GM10847 (cell line): ENCODE results near the gene MCTP2.

ENCODE experiments used
- POLR2A ChIP-seq: IDR thresholded peaks from 2 replicates; pipeline ENCODE4 v1.6.1; 2011; ENCODE audit not compliant: insufficient read length; ENCODE audit errors: extremely low read depth

MCTP2 gene

DNA sequence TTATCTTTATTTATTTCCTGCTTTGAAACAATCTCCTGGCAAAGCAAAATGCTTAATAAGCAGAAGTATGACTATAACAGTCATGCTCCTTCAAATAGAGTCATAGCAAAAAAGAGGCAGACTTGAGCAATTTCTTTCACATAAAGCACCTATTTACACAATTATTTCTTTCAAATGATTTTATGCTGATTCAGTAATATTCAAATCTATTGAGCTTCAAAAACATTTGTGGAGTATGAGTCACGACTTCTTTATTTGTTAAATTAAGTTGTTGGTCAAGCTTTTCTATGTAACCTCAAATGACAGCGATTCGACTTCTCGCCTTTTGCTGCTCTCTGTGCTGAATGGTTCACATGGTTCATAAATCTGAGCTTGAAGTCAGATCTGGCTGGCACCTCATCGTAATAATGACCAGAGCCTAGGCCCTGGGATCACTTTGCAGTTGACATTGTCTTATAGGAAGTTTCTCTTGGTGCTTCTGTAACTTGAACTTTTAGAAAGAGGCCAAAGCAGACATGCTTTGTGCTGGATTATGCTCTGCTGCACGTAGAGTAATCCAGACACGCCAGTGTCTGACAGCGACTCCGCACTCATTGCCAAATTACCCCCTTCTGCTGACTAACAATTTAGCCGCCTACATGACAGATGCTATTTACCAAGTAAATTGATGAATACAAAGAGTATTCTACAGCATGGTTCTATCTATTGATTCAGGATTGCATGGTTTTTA is 139.0 kb downstream of the MCTP2 start:
- TF ChIP-seq POLR2A, result no peak

DNA sequence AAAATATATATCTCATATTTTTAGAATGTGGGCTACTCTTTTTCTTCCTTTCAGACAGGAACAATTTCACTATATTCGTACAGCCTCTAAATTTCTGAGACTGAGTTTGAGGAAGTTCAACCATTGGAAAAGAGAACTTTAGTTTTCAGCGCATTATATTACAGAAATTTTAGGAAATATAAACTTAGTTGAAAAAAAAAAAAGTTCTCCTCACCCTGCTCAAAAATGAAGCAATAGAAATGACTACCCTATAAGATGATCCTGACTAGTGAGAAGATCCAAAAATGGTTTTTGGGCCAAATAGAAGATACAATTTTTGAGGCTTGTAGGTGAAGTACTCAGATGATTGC is 139.6 kb downstream of the MCTP2 start:
- no peak for TF ChIP-seq POLR2A

DNA sequence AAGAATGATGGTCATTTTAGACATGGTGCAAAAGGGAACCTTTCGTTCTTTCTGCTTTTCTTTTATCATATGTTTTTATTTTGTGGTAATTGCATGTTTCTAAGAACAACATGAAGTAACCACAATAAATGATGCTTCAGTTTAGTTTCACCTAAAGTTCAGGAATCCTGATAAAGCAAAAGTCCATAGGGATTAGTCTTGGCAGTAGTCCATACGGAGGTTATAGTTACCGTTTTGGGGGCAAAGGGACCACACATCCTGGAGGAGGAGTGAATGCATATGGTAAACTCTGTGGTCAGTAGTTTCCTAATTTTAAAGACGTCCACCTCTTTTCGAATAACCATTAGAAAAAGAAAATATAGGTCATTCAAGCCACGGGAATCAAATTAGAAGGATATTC is 141.5 kb downstream of the MCTP2 start:
- no peak for TF ChIP-seq POLR2A

DNA sequence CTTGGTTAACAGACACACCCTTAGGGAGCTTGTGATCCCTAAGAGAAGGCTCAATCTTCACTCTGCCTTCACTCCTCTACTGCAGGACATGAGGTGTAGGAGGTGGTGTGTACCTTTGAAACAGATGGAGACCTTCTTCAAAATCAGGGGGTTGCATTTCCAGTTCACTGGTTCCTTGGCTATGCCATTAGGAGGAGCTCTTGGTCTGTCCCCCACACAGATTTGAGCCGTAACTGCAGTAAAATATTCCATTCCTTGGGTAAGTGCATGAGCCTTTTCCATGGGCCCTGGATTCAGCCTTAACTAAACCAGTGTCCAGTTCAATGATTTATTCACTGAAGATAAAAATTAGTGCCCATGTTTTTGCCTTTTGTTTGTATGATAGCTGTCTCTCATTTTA is 144.6 kb downstream of the MCTP2 start:
- TF ChIP-seq POLR2A, result no peak

DNA sequence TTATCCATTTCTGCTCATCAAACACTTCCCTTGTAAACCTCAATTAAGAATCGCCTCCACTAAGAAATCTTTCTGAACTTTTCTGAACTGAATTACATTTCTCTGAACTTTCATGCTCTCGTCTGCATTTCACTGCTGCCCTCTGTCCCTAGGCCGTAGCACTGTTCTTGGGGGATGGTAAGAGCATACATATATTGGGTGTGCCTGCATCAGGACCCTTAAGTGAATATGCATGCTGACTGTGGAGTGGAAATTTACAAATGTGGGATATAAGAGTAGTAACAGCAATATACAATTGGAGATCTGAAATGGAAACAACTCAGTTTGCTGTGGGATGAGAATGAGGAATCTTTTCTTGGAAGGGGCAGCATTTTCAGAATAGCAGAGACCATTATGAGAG is 148.6 kb downstream of the MCTP2 start:
- no peak for TF ChIP-seq POLR2A

DNA sequence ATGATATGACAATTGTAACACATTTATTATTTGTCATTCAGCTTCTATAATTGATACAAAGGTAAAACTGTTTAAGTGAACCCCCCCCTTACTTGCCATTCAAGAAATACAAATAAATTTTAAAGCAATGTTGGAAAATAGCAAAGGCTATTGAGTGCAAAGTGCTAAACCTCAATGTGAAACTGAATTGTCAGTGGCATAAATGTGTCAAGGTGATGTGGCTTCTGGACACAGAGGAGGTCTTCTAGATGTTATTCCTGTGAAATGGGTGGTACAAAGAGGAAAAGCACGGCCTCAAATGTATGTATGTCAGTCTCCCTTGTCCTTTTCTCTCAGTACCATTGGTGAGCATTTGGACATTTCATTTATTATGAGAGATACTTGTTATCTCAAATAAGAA is 149.4 kb downstream of the MCTP2 start:
- no peak for TF ChIP-seq POLR2A

DNA sequence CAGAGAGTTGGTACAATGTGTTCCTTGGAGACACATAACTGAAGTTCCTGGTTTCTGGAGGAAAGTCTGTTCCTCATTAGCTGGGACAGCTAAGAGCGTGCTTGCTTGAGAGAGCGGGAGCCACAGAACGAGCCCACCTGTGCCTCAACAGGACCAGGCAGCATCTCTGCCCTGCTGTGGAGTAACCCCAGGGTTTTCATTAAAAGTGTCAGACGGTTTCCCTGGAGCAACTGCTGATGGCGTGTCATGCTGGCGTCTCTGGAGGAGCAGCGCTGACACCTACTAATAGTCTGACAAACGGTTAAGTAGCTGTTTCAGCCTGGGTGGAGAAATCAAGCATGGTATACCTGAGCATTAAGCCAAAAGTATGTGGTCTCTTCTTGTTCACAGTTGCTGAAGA is 150.0 kb downstream of the MCTP2 start:
- TF ChIP-seq POLR2A, result no peak

DNA sequence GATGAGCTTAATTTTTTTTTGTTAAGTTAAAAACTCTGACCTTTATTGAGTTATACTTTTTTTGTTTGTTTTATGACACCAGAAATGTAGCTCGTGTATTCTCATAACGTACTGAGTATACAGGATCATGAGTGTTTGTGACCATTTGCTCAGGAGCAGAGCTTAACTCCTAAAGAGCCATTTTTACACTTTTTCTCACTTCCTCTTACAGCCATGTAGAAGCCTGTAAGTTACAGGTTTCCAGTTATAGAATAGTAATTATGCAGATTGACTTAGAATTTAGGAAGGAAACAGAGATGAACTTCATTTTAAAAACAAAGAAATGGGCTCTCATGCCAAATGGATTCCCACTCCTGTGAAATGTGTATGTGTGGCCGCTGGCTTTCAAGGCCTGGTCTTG is 151.7 kb downstream of the MCTP2 start:
- no peak for TF ChIP-seq POLR2A

DNA sequence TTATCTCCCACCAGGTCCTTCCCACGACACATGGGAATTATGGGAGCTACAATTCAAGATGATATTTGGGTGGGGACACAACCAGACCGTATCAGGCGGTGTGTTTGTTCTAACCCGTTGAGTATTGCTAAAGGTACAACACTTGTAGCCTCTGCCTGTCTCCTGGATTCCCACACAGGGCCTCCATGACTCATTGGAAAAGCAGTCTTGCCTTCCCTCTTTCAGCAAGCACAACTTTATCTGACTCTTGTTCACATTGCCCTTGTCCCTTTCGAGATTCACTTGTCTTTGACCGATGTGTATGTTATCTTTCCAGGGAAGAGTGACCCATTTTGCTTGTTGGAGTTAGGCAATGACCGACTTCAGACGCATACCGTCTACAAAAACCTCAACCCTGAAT is 152.3 kb downstream of the MCTP2 start:
- TF ChIP-seq POLR2A, result no peak

DNA sequence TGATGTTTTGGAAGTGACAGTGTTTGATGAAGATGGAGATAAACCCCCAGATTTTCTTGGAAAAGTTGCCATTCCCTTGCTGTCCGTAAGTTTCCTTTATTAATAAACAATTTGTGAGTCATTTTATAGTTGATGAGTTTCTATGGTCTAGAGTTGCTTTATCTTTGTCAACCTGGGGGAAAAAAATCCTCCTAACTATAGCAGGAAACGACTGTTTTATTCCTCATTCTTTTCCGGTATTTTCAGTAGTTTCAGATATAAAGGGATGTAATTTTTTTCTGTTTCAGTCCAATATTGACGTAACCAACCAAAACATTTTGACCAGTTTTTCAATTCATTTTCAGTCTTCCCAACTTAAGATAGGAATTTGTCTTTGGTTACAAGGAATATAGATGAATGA is 154.1 kb downstream of the MCTP2 start:
- no peak for TF ChIP-seq POLR2A

DNA sequence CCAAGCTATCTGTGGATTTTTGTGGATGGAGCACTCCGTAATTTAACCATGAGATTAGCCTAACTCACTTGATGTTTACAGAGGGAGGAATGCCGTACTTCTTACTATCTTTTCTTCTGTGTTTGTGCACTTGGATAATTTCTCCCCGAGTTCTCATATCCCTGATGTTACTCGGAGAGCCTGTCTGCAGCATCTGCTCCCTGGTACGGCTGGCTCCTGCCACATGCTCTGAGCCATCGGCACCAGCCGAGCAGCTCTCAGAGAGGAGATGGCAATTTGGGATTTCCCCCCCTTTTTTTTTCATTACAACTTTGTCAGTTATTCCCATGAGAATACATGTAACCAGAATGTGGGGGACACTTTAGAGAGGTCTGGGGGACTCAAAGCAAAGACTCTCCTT is 155.0 kb downstream of the MCTP2 start:
- no peak for TF ChIP-seq POLR2A

DNA sequence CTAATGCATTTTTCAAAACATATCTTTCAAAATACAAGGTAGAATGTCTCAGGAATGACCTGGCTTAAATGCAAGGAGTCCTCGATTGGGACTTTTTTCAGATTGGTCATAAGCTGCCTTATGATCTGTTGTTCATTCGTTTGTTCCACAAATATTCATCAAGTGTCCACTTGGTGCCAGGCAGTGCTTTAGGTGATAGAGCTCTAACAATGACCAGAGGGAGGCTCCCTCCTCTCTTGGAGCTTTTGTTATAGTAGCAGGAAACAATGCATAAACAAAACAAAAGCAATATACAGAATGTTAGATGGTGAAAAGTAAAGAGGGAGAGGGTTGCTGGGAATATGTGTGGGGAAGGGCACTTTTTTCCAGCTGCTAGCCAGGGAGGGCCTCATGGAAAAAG is 156.1 kb downstream of the MCTP2 start:
- TF ChIP-seq POLR2A, result no peak

DNA sequence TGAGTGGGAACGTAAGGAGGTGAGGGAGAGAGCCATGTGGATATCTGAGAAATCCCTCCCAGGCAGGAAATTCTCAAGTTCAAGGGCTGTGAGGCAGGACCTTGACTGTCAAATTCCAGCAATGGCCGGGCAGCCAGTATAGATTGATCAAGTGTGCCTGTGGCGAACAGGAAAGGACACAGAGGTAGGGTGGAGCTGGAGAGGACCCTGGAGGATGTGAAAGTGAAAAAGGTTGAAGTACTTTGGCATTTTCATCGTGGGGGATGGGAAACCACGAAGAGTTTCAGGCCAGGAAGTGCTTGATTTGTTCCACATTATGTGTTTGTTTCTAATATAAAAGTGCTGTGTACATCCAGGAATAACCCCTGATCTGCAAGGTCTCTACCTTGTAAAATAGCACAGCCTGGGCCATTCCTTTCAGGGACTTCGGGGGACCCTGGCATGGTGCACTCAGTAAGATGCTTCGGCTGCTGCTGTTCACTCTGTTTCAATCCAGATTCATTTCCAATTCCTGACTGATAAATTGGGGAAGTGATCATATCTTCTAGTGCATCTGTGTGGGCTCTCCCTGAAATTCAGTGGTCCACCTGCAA is 156.6 kb downstream of the MCTP2 start:
- TF ChIP-seq POLR2A, result no peak

DNA sequence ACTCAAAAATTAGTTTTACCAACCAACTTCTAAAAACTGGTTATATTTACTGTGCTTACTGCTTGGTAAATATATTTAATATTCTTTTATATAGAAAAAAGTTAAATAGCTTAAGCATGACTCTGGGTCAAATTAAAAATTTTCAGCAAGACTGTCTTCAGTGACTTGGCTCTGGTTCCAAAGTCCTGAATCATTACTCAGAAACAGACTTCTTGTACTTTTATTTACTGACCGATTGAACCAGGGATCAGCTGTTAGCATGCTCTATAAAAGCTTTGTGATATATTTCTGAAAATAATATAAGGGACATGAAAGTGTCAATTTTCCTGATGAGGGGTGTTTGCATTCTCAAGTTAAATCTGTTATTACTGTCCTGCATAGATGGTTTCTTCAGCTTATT is 164.3 kb downstream of the MCTP2 start:
- TF ChIP-seq POLR2A, result no peak

DNA sequence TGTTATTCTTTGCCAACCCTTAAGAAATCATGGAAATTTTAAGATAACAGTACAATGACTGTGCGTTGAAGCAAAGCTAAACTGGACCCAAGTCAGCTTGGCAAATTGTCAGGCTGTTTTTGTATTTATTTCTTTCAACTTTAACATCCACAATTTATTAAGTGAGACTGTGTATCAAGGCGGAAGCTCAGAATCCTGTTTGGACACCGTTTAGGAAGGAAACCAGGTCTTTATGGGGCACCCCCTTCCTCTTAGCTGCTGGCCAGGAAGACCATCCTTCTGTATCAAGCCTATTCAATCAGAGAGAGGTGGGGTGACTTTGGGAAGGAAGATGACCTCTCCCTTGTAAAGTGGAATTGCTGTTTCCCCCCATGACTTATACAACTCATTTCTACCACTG is 166.0 kb downstream of the MCTP2 start:
- no peak for TF ChIP-seq POLR2A

DNA sequence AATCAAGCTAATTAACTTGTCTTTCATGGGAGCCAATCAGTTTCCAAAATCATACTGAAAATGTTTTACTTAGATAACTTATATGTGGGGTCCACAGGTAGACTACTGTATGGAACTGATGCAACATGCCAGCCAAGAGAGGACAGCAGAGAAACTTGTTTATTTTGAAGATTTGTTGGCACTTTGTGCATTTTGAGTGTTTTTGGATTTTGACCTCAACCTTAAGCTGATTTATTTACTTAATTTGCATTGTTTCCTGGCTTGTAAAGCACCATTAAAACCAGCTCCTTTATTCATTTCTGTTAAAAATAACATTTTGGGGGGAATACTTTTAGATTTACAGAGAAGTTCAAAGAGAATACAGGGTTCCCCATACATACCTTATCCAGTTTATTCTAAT is 166.6 kb downstream of the MCTP2 start:
- TF ChIP-seq POLR2A, result no peak
